ENCODE results near the gene CHRND. TPM values are rescaled to one million over a fixed set of nuclear protein-coding genes. Genes with fewer than 3 reads are reported as not detected.

CHRND gene
- total and polyA plus RNA-seq, 2 experiments from 2014 or later: 0.10 to 0.11 TPM

GRCh38 chr2:232538671-232539070 lies 12.7 kb downstream of the CHRND start (continued):
- no peak for TF ChIP-seq REST (IDR thresholded peaks at IDR 0.05; ENCODE audit: unreplicated experiment)

GRCh38 chr2:232539298-232540231 lies 13.6 kb downstream of the CHRND start, which contains the start of gene CHRNG:
TSS of gene CHRNG (plus strand) at chr2:232539692. CDS start at chr2:232539748, 56 bp downstream.
- H3F3A ChIP-seq (replicated peaks; ENCODE audit: low read depth): no peaks in the 10 kb centered on the region
- H3K36me3 Mint-ChIP-seq (ENCODE audit: low read depth): peaks cover 4% of the 10 kb centered on the region; the same call in 2 of the 3 replicates
- DNase-seq (ENCODE audit: low spot score) (no peak), ATAC-seq (peak; percentile 60)
- peaks cover 25% of the 10 kb centered on the region for H3K4me1 Mint-ChIP-seq
- H3K4me1 ChIP-seq (ENCODE audit: insufficient read depth): peaks cover 4% of the 10 kb centered on the region; the same call in 1 of the 2 replicates
- H3K9me2 ChIP-seq (ENCODE audit: insufficient read depth): no peaks in the 10 kb centered on the region
- H3K36me3 ChIP-seq (ENCODE audit: insufficient read depth): no peaks in the 10 kb centered on the region
- H3K9me3 Mint-ChIP-seq: peaks cover 8% of the 10 kb centered on the region; the same call in 2 of the 3 replicates
- H3K27ac ChIP-seq (ENCODE audit: low read depth): no peak within 1 kb of the TSS
- H2AFZ ChIP-seq: no peak within 1 kb of the TSS
- H3K4me2 ChIP-seq: peak within 1 kb of the TSS; percentile 51; the same call in 1 of the 2 replicates
- no peak within 1 kb of the TSS for H3K4me3 ChIP-seq
- no peaks in the 10 kb centered on the region for H3K79me2 ChIP-seq (replicated peaks; ENCODE audit: insufficient read depth)
- H3K4me3 Mint-ChIP-seq: no peak within 1 kb of the TSS
- H3K27ac Mint-ChIP-seq: no peak within 1 kb of the TSS
- H4K20me1 ChIP-seq (replicated peaks; ENCODE audit: insufficient read depth): no peaks in the 10 kb centered on the region
- no peaks in the 10 kb centered on the region for H3K27me3 ChIP-seq (ENCODE audit: insufficient read depth)
- H3K27me3 Mint-ChIP-seq (ENCODE audit: insufficient read depth, low read depth, poor library complexity): peaks cover 11% of the 10 kb centered on the region
- TF ChIP-seq NANOG (IDR thresholded peaks at IDR 0.05; ENCODE audit: borderline replicate concordance) (no peak), ZNF462 (CRISPR knock-in tag; IDR thresholded peaks at IDR 0.05) (no peak), CREB1 (CRISPR knock-in tag; IDR thresholded peaks at IDR 0.05; ENCODE audit: low read depth) (no peak), CTCF (conservative IDR thresholded peaks at IDR 0.05; ENCODE audit: low read depth in 2 of 2) (no peak), ETS1 (IDR thresholded peaks at IDR 0.05) (no peak), JUNB (IDR thresholded peaks at IDR 0.05; ENCODE audit: unreplicated experiment) (no peak)

All from GM23338 (cell line).